ENCODE data around the gene TCEA3.

GRCh38 chr1:23393706-23394105 is 30.8 kb downstream of the TCEA3 start:
- TF ChIP-seq CTCF (IDR thresholded peaks at IDR 0.05; ENCODE audit: low read depth, low read length, poor library complexity, severe bottlenecking) (no peak), EZH2phosphoT487 (IDR thresholded peaks at IDR 0.05; ENCODE audit: borderline replicate concordance, low read length) (no peak)

Measured in DOHH2 (cell line).